Urinary bladder (tissue), 4 donors: Measurements from ENCODE around the gene TNIK. TPM values are rescaled to one million over a fixed set of nuclear protein-coding genes. Genes with fewer than 3 reads are reported as not detected.
"Not testable (repeated sequence)": the region's sequence is repeated elsewhere in the genome, so short reads cannot be mapped to it uniquely, and the experiment has no call there.

ENCODE experiments used
- DNase-seq: peaks from one replicate; pipeline ENCODE4 v3.0.0-alpha.2; 2015; ENCODE audit errors: extremely low spot score
- H3K27ac ChIP-seq: one replicate; pipeline ENCODE4 v1.5.1; 2013; ENCODE audit warnings: low read depth, mild to moderate bottlenecking, moderate library complexity
- H3K36me3 ChIP-seq: one replicate; pipeline ENCODE4 v1.6.1; 2013; ENCODE audit warnings: mild to moderate bottlenecking, moderate library complexity; ENCODE audit not compliant: insufficient read depth
- H3K4me1 ChIP-seq: one replicate; pipeline ENCODE4 v1.6.1; 2013; ENCODE audit warnings: mild to moderate bottlenecking, moderate library complexity; ENCODE audit not compliant: insufficient read depth
- H3K4me3 ChIP-seq: one replicate; pipeline ENCODE4 v1.5.1; 2013; ENCODE audit warnings: low read depth, low read length
- WGBS: extraction: QIAGEN DNeasy Blood & Tissue Kit; methylation state at CpG from one replicate; pipeline ENCODE4 v1.1.7; 2013; 5-methylcytosine and 5-hydroxymethylcytosine counted together
- polyA plus RNA-seq: library from polyadenylated mRNA; stranded (reverse); fragments of 200-250 nt; gene quantifications from one replicate; pipeline ENCODE4 v1.2.3, GENCODE V29; 2013
- total RNA-seq: library from RNA; depleted of rRNA; stranded (reverse); fragments of >200 nt; gene quantifications from one replicate; pipeline ENCODE4 v1.2.3, GENCODE V29; 2014
- donor health status: healthy with polysubstance abuse.
- donor health status: healthy.

Gene TNIK
- total and polyA plus RNA-seq, 2 donors: 6.5 to 26.6 TPM

- no peaks in the 10 kb centered on the region for H3K36me3 ChIP-seq
- no peak for DNase-seq
- peak overlapping the region; percentile 71 for H3K4me3 ChIP-seq
- under 1% methylated on average over 51 of the region's 51 CpGs for WGBS
- H3K27ac ChIP-seq: no peak overlapping the region
- H3K4me1 ChIP-seq: no peaks in the 10 kb centered on the region
Observed at GRCh38 chr3:171460725-171461524, 720 bp upstream of the TNIK start.

DNA sequence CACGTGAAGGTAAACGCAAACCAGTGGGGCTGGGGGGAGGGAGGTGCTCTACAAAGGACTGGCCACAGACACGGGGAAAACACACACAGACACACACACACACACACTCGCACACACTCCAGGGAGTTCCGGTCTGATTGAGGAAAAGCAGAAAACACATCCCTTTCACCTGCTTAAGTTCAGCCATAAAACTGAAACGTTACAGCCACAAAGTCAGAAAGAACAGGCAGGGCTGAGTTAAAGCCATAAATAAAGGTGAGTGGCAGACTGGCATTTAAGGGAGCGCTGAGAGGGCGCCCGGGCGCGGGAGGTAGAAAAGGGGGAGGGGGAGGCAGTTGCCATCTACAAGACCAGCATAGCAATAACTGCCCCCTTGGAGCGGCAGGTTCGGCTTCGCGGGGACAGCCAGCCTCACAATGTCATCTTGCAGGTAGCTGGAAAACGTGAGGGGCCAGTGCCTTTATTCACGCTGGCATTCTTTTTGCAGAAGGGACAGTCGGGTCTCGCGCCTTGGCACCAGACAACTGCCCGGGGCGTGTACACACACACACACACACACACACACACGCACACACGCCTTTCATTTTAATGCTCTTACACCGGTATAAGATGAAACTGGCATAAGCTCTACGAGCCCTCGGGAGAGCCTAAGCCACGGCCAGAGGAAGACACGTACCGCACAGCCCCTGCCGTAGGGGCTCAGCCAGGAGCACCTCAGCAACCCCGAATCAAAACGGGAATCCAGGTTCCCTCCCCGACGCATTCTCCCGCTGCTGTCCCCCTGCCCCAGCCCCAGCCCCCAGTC lies 866 bp downstream of the TNIK start:
- Histone ChIP-seq H3K4me1 (no peaks in the 10 kb centered on the region), H3K27ac (no peak overlapping the region), H3K36me3 (no peaks in the 10 kb centered on the region), H3K4me3 (peak overlapping the region; percentile 71)
- WGBS: under 1% methylated on average over 36 of the region's 36 CpGs
- no peak for DNase-seq

DNA sequence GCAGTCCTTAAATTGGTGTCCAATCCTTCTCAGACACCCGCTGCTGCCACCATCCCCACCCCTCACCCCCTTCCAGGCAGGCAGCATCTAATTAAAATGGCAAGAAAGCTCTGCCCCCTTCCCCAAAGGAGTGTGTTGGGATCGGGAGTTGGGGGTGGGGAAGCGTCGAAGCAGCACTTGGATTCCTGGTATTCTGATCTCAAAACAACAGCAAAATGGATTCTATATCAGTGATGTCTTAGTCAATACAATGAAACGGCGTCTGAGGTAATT lies 1.4 kb downstream of the TNIK start:
- H3K4me1 ChIP-seq: no peaks in the 10 kb centered on the region
- no peak for DNase-seq
- 3% methylated on average over 6 of the region's 6 CpGs for WGBS
- H3K36me3 ChIP-seq: no peaks in the 10 kb centered on the region
- H3K27ac ChIP-seq: no peak overlapping the region
- peak overlapping the region; percentile 71 for H3K4me3 ChIP-seq

- no peak overlapping the region for H3K27ac ChIP-seq
- no peaks in the 10 kb centered on the region for H3K4me1 ChIP-seq
- 15% methylated on average over 23 of the region's 23 CpGs for WGBS
- no peak for DNase-seq
- peak overlapping the region; percentile 71 for H3K4me3 ChIP-seq
- H3K36me3 ChIP-seq: no peaks in the 10 kb centered on the region
Observed at GRCh38 chr3:171458071-171458863, 1.9 kb downstream of the TNIK start.

GRCh38 chr3:171457607-171458061 lies 2.6 kb downstream of the TNIK start:
- Histone ChIP-seq H3K4me3 (peak overlapping the region; percentile 71), H3K27ac (no peak overlapping the region), H3K4me1 (peaks cover 1% of the 10 kb centered on the region), H3K36me3 (no peaks in the 10 kb centered on the region)
- WGBS: 29% methylated on average over 7 of the region's 7 CpGs
- DNase-seq: no peak

DNA sequence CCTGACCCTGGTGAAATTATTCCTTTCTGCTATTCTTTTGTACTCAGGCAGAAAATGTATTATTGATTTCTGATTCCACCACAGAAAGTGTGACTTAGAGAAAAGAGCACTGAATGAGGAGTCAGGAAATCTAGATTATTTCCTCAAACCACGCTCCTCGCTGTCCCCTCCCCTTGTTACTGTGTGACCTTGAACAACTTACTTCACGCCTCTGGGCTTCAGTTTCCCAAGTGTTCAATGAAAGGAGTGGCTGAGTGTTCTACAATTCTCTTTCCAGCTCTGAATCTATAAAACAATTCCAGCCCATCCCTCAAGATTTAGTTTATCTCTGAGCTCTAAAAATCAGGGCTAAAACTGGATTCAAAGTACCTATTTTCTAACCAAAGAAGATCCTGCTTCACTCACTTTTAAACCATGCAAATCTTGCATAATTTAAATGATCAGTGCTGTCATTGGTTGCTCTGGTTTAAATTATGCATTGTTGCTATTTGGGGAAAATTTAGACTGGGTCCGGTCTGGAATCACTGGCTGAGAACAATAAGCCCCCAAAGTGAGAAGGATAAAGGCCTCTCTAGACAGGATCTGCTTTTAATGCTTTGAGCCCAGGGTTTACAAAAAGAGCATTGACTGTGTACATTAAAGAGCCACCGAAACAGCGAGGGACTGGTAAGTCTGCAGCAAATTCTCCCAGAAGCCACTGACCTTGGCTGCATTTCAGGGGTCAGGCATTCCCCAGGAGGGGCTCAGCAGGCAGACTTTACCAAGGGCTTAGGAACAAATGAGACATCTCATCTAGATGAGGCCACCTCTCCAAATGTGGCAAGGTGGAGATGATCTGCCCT lies 3.2 kb downstream of the TNIK start:
- WGBS: 66% methylated on average over 6 of the region's 6 CpGs
- DNase-seq: no peak
- no peak overlapping the region for H3K27ac ChIP-seq
- no peaks in the 10 kb centered on the region for H3K36me3 ChIP-seq
- peaks cover 1% of the 10 kb centered on the region for H3K4me1 ChIP-seq
- H3K4me3 ChIP-seq: no peak overlapping the region

- WGBS: 54% methylated on average over 5 of the region's 5 CpGs
- peaks cover 2% of the 10 kb centered on the region for H3K4me1 ChIP-seq
Observed at GRCh38 chr3:171455603-171456550, 4.3 kb downstream of the TNIK start.

GRCh38 chr3:171454041-171454440 lies 6.2 kb downstream of the TNIK start:
- Histone ChIP-seq H3K27ac (no peak overlapping the region), H3K4me1 (peaks cover 3% of the 10 kb centered on the region), H3K4me3 (no peak overlapping the region), H3K36me3 (no peaks in the 10 kb centered on the region)
- whole genome bisulfite sequencing: 93% methylated on average over 8 of the region's 8 CpGs
- DNase-seq: no peak

More at GRCh38 chr3:171455603-171456550, 4.3 kb downstream of the TNIK start:
- no peaks in the 10 kb centered on the region for H3K36me3 ChIP-seq
- DNase-seq: no peak
- no peak overlapping the region for H3K4me3 ChIP-seq
- H3K27ac ChIP-seq: no peak overlapping the region

DNA sequence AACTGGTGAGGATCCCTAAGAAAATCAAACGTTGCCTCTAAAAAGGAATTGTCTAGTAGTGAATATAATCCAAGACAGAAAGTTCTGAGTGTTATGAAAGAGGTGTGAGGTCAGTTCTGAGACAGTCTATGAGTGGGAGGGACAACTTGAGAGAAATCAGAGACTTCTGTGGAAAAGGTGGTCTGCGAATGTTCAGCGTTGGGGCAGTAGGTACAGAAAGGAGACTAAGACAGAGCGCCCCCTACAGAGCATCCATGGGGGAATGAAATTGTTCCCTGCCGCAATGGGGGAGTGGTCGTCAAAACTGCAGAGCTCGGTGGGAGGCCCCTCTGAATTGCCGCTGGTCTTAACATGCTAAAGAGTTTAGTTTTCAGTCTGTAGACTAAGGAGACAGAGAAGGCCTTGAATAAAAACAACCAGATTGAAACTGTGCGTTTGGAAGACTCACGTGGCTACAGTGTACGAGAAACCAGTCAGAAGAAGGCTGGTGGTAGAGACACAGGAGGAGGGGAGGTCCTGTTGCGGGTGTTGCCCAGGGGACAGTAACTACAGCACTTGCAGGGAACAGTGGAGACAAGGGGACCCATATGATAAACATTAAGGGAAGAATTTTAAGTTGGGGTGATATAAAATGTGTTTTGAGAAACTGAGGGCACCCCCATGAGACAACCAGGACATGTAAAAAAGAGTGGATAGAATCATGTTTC lies 6.9 kb downstream of the TNIK start:
- Histone ChIP-seq H3K27ac (no peak overlapping the region), H3K4me1 (peaks cover 3% of the 10 kb centered on the region)
- 69% methylated on average over 12 of the region's 12 CpGs for WGBS

DNA sequence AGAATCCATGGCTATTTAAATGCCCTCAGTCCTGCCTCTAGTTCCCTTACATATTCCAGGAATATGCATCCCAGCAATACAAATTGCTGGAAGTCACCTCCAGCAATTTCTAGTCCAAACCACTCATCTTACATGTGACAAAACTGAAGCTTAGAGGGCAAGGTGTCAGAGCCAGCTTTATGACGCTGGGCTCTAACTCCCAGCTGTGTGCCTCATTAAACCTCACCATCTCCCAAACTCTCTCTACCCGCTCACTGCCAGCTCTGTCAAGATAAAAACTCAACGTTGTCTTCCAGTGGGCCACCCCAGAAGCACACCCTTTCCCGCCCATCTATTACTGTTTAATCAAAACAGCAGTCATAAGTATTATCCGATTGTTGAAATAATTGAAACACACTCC lies 7.9 kb downstream of the TNIK start:
- H3K4me3 ChIP-seq: no peak overlapping the region
- no peaks in the 10 kb centered on the region for H3K36me3 ChIP-seq
- H3K27ac ChIP-seq: no peak overlapping the region
- 78% methylated on average over 5 of the region's 5 CpGs for WGBS
- DNase-seq: no peak
- peaks cover 3% of the 10 kb centered on the region for H3K4me1 ChIP-seq

More for the DNA sequence above, 6.9 kb downstream of the TNIK start:
- Histone ChIP-seq H3K4me3 (no peak overlapping the region), H3K36me3 (no peaks in the 10 kb centered on the region)
- DNase-seq: no peak

GRCh38 chr3:171451915-171452314 lies 8.3 kb downstream of the TNIK start:
- Histone ChIP-seq H3K4me3 (no peak overlapping the region), H3K27ac (no peak overlapping the region), H3K36me3 (no peaks in the 10 kb centered on the region), H3K4me1 (peaks cover 3% of the 10 kb centered on the region)
- 95% methylated on average over 5 of the region's 5 CpGs for WGBS
- DNase-seq: no peak

DNA sequence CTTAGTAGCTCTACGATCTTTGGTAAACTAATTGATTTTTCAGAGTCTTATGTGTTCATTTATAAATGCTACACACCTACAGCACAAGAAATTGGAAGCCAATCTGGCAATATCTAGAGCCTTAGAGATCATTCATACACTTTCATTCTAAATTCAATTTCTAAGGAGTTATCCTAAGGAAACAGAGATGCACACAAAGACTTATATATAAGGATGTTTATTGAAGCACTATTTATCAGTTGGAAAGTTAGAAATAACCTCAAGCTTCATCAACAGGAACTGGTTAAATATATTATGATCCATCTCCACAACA lies 12.7 kb downstream of the TNIK start:
- DNase-seq, H3K36me3 ChIP-seq, H3K4me1 ChIP-seq, H3K4me3 ChIP-seq, H3K27ac ChIP-seq: not testable (repeated sequence)
- WGBS: 43% methylated on average over 1 of the region's 1 CpG
